ENCODE data around the gene LSS. TPM values are rescaled to one million over a fixed set of nuclear protein-coding genes. Genes with fewer than 3 reads are reported as not detected.

LSS gene
- total RNA-seq, 1 experiment from 2014 or later: 45.7 TPM

DNA sequence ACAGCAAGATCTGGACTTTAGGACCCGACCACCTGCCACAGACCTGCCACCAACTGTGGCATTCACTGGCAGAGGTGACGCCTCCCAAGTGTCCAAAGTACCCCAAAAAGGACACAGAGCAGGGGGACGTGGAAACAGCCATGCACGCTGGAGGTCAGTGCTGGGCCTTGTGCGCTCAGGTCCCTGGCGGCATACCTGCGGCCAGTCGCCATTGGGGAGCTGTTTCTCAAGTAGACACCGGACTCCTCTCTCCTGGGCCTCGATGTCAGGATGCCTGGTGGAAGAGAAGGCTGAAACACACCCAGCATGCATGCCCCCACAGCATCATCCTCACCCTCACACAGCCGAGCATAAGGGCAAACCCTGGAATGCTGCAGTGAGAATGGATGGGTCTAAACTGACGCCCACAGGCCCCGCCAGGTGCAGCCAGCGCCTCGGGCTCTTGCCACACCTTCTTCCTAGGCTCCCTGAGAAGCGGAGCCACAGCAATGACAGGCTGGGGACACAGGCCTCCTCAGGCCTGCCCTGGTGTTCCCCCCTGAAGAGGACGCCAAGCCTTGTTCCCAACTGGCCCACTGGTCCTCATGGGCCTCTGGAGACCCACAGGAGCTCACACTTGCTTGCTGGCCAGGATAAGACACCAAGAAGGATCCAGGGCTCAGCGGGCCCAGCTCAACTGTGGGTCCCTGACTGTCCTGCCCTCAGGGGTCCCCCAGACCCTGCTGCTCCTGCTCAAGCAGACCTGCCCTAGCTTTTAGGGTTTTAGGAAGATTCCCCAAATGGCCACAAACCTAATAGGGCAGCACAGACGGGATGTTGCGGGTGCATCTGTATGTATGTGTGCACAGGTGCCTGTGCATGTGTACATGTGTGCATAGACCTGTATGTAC lies 36.6 kb downstream of the LSS start:
- Histone ChIP-seq H2AFZ (ENCODE audit: low read length) (no peak overlapping the region), H3K9me2 (replicated peaks; ENCODE audit: low read length) (no peaks in the 10 kb centered on the region), H3K36me3 (ENCODE audit: low read depth, low read length) (peaks cover 4% of the 10 kb centered on the region; the same call in 1 of the 2 replicates), H3K4me1 (ENCODE audit: insufficient read depth, low read length) (peaks cover 32% of the 10 kb centered on the region), H3F3A (ENCODE audit: low read length, unreplicated experiment) (no peaks in the 10 kb centered on the region), H3K4me3 (ENCODE audit: low read length) (no peak overlapping the region), H3K27ac (ENCODE audit: low read length) (no peak overlapping the region), H3K27me3 (ENCODE audit: low read length) (no peaks in the 10 kb centered on the region), H3K9ac (ENCODE audit: low read length) (no peak overlapping the region), H3K79me2 (ENCODE audit: low read length) (no peaks in the 10 kb centered on the region), H3K4me2 (ENCODE audit: low read length) (no peak overlapping the region), H3K9me3 (ENCODE audit: low read length) (no peaks in the 10 kb centered on the region), H4K20me1 (ENCODE audit: low read length) (no peaks in the 10 kb centered on the region)
- POLR2A ChIA-PET (ENCODE audit: unreplicated experiment): interaction anchor here (0.6 kb wide), 1 partner anchor 14 kb away, joined by 3 read pairs; no protein-coding TSS in a partner anchor
- intact Hi-C loops (cut with micrococcal nuclease): no loop called here
- no TSS peak for BruUV-seq (replicated peaks)
- TF ChIP-seq EZH2phosphoT487 (IDR thresholded peaks at IDR 0.05; ENCODE audit: borderline replicate concordance, low read length): no peak
- TF ChIP-seq, protein P1, sequence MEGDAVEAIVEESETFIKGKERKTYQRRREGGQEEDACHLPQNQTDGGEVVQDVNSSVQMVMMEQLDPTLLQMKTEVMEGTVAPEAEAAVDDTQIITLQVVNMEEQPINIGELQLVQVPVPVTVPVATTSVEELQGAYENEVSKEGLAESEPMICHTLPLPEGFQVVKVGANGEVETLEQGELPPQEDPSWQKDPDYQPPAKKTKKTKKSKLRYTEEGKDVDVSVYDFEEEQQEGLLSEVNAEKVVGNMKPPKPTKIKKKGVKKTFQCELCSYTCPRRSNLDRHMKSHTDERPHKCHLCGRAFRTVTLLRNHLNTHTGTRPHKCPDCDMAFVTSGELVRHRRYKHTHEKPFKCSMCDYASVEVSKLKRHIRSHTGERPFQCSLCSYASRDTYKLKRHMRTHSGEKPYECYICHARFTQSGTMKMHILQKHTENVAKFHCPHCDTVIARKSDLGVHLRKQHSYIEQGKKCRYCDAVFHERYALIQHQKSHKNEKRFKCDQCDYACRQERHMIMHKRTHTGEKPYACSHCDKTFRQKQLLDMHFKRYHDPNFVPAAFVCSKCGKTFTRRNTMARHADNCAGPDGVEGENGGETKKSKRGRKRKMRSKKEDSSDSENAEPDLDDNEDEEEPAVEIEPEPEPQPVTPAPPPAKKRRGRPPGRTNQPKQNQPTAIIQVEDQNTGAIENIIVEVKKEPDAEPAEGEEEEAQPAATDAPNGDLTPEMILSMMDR (conservative IDR thresholded peaks at IDR 0.05; ENCODE audit: low read depth, low read length): no peak
- no peak for TF ChIP-seq EZH2 (IDR thresholded peaks at IDR 0.05; ENCODE audit: low read length, unreplicated experiment)
- ATAC-seq (no peak), DNase-seq (no peak)
- CTCF ChIA-PET: no interaction called here

DNA sequence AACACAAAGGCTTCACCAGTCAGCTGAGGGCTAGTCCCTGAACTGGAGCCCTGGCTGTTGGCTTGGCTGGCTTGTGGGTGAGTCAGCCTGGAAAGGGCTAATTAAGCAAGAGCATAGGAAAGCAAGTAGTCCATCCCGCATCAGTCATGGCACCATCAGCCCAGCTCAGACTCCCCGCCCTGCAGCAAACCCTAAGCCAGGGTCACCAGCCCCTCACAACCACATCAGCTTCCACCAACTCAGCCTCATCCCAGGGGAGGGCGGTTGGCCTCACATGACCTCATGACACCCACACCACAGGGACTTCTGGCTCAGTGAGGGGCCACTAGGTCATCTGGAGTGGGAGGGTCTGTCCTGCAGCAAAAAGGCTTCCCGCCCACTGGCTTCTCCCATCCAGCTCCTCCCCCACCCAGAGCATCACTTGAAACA lies 37.3 kb downstream of the LSS start:
- Histone ChIP-seq H2AFZ (ENCODE audit: low read length) (no peak overlapping the region), H3K27me3 (ENCODE audit: low read length) (no peaks in the 10 kb centered on the region), H3K9ac (ENCODE audit: low read length) (no peak overlapping the region), H3K4me3 (ENCODE audit: low read length) (no peak overlapping the region), H3K4me2 (ENCODE audit: low read length) (no peak overlapping the region), H4K20me1 (ENCODE audit: low read length) (no peaks in the 10 kb centered on the region), H3F3A (ENCODE audit: low read length, unreplicated experiment) (no peaks in the 10 kb centered on the region), H3K9me2 (replicated peaks; ENCODE audit: low read length) (no peaks in the 10 kb centered on the region), H3K9me3 (ENCODE audit: low read length) (no peaks in the 10 kb centered on the region), H3K27ac (ENCODE audit: low read length) (no peak overlapping the region), H3K4me1 (ENCODE audit: insufficient read depth, low read length) (peaks cover 32% of the 10 kb centered on the region), H3K79me2 (ENCODE audit: low read length) (no peaks in the 10 kb centered on the region), H3K36me3 (ENCODE audit: low read depth, low read length) (peaks cover 4% of the 10 kb centered on the region; the same call in 1 of the 2 replicates)
- no TSS peak for BruUV-seq (replicated peaks)
- ChIA-PET POLR2A (ENCODE audit: unreplicated experiment) (no interaction called here), CTCF (interaction anchor here (1.1 kb wide), 1 partner anchor 218 kb away, joined by 5 read pairs; no protein-coding TSS in a partner anchor)
- ATAC-seq: peak; percentile 61
- TF ChIP-seq EZH2 (IDR thresholded peaks at IDR 0.05; ENCODE audit: low read length, unreplicated experiment) (no peak), EZH2phosphoT487 (IDR thresholded peaks at IDR 0.05; ENCODE audit: borderline replicate concordance, low read length) (no peak)
- TF ChIP-seq, protein P1 (conservative IDR thresholded peaks at IDR 0.05; ENCODE audit: low read depth, low read length): no peak
- intact Hi-C loops (cut with micrococcal nuclease): no loop called here
- peak; percentile 35 for DNase-seq
